HG03571 (cell line): Measurements from ENCODE around the gene ERCC5.
A peak's percentile ranks its signal among the peaks of the same experiment; 100 is the strongest.

Experiments used
- ATAC-seq: cut with Tn5 transposase; IDR thresholded peaks from one replicate; pipeline ENCODE4 v1.9.1; 2021; ENCODE audit not compliant: unreplicated experiment

The ERCC5 gene

DNA sequence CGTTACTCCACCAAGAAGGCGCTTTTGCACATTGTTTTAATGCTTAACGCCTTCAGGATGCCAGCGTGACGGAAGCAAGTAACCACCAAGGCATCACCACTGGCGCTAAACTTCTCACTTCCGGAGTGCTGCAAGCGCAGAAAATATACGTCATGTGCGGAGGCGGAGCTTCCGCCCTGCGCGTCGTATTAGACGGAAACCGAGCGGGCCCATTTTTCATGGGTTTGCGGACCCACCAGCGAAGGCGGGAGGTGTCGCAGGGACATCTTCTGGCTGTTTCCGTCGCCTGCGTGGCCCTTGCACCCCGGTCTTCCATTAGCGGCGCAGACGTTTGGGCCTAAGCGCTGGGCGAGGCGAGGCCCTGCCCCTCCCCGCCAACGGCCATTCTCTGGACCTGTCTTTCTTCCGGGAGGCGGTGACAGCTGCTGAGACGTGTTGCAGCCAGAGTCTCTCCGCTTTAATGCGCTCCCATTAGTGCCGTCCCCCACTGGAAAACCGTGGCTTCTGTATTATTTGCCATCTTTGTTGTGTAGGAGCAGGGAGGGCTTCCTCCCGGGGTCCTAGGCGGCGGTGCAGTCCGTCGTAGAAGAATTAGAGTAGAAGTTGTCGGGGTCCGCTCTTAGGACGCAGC, at the start of gene ERCC5:
Gene ERCC5 (plus strand): TSS at position 403 of the 631 bp plus-strand sequence. CDS start 235 bp downstream, outside the sequence.
- peak; percentile 83 for ATAC-seq

- peak; percentile 86 for ATAC-seq
Measured at GRCh38 chr13:102798581-102799425, 47.0 kb upstream of the ERCC5 start, which contains the start of the genes BIVM and POGLUT2. Gene BIVM, plus strand, starts transcription at chr13:102799119. Its CDS starts 8,149 bp downstream, at chr13:102807268. Gene POGLUT2, minus strand, starts transcription at chr13:102798976. Its CDS starts 306 bp downstream, at chr13:102798670.

DNA sequence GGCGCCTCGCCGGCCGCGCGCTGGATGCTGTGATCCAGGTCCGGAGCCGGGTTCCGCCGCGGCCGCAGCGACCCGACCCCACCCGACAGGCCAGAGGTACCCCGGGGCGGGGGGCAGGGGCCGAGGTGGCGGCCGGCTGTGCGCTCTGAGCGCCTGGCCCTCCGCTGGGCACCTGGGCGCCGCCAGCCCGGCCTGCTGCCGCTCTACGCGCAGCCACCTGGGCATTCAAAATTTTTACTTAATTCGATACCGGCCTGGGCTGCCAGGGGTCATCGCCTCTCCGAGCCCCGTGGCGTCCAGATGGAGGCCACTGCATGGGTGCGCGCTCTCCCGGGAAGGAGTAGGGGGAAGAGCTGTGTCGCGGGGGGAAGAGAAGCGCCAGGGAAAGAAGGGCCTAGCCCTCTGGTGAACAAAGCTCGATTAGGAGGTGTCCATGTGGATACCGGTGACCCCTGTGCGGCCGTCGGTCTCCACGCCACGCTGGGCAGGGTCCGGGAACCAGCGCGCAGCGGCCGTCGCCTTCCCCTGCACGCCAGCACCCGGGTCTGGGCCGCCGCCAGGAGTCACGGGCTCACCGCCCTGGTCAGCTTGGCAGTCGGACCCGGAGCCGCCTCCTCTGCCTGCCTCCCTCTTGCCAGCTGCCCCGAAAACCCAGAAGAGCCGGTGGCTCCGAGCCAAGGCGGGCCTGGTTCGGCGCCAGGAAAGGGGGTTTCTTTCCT, 46.2 kb upstream of the ERCC5 start:
- ATAC-seq: peak; percentile 3

GRCh38 chr13:102800145-102801041, 45.4 kb upstream of the ERCC5 start:
- peak; percentile 75 for ATAC-seq

DNA sequence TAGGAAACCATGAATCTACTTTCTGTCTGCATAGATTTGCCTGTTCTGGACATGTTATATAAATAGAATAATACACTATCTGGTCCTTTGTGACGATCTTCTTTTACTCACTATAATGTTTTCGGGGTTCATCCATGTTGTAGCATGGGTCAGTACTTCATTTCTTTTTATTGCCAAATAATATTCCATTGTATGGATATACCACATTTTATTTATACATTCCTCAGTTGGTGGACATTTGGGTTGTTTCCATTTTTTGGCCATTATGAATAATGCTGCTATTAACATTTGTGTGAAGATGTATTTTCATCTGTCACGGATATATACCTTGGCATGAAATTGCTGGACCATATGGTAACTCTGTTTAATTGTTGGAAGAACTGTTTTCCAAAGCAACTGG, 40.2 kb upstream of the ERCC5 start:
- no peak for ATAC-seq

- no peak for ATAC-seq
Measured at GRCh38 chr13:102807699-102808098, 38.1 kb upstream of the ERCC5 start.

- no peak for ATAC-seq
Measured at GRCh38 chr13:102812611-102813287, 33.1 kb upstream of the ERCC5 start.

- no peak for ATAC-seq
Measured at GRCh38 chr13:102814025-102814607, 31.7 kb upstream of the ERCC5 start.

DNA sequence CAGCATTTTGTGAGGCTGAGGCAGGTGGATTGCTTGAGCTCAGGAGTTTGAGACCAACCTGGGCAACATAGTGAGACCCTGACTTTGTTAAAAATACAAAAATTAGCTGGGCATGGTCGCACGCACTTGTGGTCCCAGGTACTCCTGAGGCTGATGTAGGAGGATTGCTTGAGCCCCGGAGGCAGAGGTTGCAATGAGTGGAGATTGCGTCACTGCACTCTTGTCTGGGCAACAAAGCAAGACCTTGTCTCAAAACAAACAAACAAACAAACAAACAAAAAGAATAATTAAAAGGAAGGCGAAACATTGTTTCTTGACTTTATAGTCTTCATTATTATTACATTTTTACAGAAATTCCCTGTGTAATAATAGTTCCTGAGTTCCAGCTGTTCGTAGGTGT, 31.0 kb upstream of the ERCC5 start:
- no peak for ATAC-seq

DNA sequence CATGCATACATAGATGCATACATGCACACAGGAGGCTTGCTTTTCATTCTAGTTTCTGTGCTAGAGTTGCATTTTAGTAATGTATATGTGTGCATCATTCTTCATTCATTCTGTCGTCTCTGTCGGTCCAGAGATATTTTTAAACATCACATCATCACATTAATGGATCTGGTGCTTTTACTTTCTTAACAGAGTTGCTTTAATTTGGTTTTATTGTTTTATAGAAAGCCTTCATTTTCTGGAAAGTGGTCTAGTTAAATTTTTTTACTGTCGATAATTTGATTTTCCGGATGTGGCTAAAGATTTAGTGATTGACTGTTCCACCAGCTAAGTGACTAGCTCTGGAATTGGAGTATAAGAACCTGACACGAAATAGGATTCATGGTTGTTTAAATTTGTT, 30.0 kb upstream of the ERCC5 start:
- ATAC-seq: no peak

GRCh38 chr13:102816708-102817107, 29.1 kb upstream of the ERCC5 start:
- ATAC-seq: no peak

DNA sequence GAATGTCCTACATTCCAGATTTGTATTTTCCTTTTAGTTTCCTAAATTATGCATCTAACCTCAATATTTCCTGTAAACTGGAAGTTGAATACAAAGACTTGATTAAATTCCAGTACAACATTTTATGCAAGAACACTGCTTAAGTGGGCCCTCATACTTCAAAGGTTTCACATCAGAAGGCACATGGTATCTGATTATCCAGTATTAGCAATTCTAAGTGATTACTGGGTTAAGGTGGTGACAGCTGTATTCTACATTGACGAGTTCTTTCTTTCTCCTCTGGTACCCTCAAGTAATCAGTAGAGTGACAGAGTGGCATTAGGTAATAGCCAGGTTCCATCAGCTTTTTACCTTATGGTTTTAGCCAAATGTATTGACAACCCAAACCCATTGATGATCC, 28.6 kb upstream of the ERCC5 start:
- ATAC-seq: no peak

DNA sequence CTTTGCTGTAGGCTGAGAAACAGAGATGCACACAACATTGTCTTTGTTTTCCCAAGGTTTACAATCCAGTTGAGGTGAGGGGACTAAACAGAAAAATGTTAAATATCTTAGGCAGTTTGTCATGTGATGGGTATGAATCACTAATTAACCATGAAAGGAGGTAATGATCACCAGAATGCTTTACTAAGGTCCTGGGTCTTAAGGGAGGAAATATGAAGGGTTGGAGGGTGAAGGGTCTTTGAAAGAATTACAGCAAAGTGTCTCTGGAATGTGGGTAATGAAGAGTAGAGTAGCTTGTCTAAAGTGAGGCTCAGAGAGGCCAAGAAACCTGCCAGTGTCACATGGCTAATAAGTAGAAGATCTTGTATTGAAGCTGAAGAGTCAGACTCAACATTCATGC, 27.9 kb upstream of the ERCC5 start:
- ATAC-seq: no peak

DNA sequence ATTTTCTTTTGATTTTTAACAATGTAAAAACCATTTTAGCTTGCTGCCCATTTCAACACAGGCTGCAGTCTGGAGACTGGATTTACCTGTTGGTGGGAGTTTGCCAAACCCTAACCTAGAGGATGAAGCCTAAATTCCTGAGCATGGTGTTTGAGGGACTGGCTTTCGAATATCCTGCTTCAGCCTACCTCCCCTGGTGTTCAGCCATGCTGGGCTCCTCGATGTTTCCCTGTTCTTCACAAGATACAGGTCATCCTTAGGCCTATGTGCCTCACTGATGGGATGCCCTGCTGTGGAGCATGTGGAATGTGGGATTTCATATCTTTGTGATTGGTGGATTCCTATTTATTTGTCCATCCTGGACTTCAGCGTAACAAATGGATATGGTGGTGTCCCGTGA, 20.4 kb upstream of the ERCC5 start:
- ATAC-seq: no peak

DNA sequence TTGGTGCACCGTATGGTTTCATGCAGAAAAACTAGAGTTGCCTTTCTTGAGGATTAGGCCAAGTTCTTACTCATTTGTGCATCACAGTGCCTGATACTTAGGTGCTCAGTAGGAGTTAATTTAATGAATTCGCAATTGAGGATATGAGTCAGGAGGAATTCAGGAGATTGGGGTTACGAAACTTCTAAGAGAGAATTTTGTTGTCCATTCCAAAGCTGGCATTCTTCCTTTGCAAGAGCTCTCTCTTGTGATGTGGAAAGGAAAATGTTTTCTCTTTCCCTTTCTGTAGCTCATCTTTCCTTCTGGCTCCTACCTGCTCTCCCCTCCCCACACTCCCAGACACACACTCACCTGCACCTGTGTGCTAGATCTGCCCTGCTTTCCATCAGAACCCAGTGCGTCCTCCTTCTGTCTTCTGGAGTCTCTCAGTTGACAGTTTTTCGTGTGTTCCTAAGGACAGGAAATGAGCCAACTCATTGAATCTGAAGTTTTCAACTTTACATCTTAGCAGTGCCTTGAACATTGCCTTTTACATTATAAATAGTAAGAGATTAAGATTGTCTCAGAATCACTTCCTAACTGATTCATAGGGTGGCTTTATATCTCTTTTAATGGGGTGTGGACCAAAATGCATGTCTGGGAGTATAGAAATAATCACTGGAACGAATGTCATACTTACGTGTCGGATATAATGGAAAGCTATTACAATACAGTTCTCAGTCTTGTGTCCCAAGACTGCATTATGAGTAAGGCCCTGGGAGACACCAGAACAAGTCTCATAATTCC, 19.7 kb upstream of the ERCC5 start:
- ATAC-seq: no peak

GRCh38 chr13:102830646-102831045, 15.2 kb upstream of the ERCC5 start:
- no peak for ATAC-seq

DNA sequence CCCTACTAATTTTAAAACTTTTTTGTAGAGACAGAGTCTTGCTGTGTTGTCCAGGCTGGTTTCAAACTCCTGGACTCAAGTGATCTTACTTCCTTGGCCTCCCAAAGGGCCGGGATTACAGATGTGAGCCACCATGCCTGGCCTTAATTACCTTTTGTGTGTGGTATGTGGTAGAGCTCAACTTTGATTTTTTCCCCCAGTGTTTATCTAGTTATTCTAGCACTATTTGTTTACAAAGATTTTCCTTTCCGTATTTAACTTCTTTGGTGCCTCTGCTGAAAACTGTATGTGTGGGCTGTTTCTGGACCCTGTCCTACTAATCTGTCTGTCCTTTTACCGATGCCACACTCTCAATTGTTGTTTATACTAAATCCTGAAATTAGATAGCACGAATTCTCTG, 9.4 kb upstream of the ERCC5 start:
- ATAC-seq: no peak

- no peak for ATAC-seq
Measured at GRCh38 chr13:102838273-102838672, 7.6 kb upstream of the ERCC5 start.

GRCh38 chr13:102838982-102839381, 6.8 kb upstream of the ERCC5 start:
- ATAC-seq: no peak
